GM18870 (cell line): ENCODE data around the gene ZNF749.

Experiments
- ATAC-seq: cut with Tn5 transposase; IDR thresholded peaks from one replicate; pipeline ENCODE4 v1.9.1; 2021; ENCODE audit warnings: moderate library complexity; ENCODE audit not compliant: unreplicated experiment

Gene ZNF749

GRCh38 chr19:57435062-57435978, at the start of gene ZNF749:
Gene ZNF749, plus strand, starts transcription at chr19:57435325. Its CDS starts 254 bp downstream, at chr19:57435579.
- ATAC-seq: peak; percentile 98

GRCh38 chr19:57389194-57389729, 45.9 kb upstream of the ZNF749 start:
- ATAC-seq: no peak

GRCh38 chr19:57389730-57390598, 45.2 kb upstream of the ZNF749 start, which contains the start of gene ZNF548:
Gene ZNF548, plus strand, starts transcription at chr19:57389854. Its CDS starts 246 bp downstream, at chr19:57390100.
- ATAC-seq: peak; percentile 98

- no peak for ATAC-seq
Observed at GRCh38 chr19:57395710-57396109, 39.4 kb upstream of the ZNF749 start.

- ATAC-seq: no peak
Observed at GRCh38 chr19:57398868-57399267, 36.3 kb upstream of the ZNF749 start.

GRCh38 chr19:57403737-57404563, 31.2 kb upstream of the ZNF749 start:
- ATAC-seq: no peak

GRCh38 chr19:57406516-57407123, 28.5 kb upstream of the ZNF749 start:
- no peak for ATAC-seq

- ATAC-seq: peak; percentile 94
Observed at GRCh38 chr19:57410877-57411671, 24.1 kb upstream of the ZNF749 start, which contains the start of gene ZNF17. Gene ZNF17, plus strand, starts transcription at chr19:57411161. Its CDS starts 2,455 bp downstream, at chr19:57413616.

- ATAC-seq: no peak
Observed at GRCh38 chr19:57419439-57419838, 15.7 kb upstream of the ZNF749 start.

- ATAC-seq: no peak
Observed at GRCh38 chr19:57421037-57421436, 14.1 kb upstream of the ZNF749 start.

- ATAC-seq: peak; percentile 16
Observed at GRCh38 chr19:57434386-57435061, 601 bp upstream of the ZNF749 start.

GRCh38 chr19:57436417-57436816, 1.3 kb downstream of the ZNF749 start:
- no peak for ATAC-seq

- no peak for ATAC-seq
Observed at GRCh38 chr19:57437931-57438330, 2.8 kb downstream of the ZNF749 start.

GRCh38 chr19:57438925-57439324, 3.8 kb downstream of the ZNF749 start:
- no peak for ATAC-seq

- ATAC-seq: no peak
Observed at GRCh38 chr19:57441979-57442752, 7.0 kb downstream of the ZNF749 start.

GRCh38 chr19:57443121-57443696, 8.1 kb downstream of the ZNF749 start:
- ATAC-seq: no peak

GRCh38 chr19:57452307-57452706, 17.2 kb downstream of the ZNF749 start:
- no peak for ATAC-seq
